ENCODE data around the gene FAM135A. TPM values are rescaled to one million over a fixed set of nuclear protein-coding genes. Genes with fewer than 3 reads are reported as not detected.
A peak's percentile ranks its signal among the peaks of the same experiment; 100 is the strongest.

The FAM135A gene
- total RNA-seq, 1 donor from 2014 or later = 19.8 TPM

DNA sequence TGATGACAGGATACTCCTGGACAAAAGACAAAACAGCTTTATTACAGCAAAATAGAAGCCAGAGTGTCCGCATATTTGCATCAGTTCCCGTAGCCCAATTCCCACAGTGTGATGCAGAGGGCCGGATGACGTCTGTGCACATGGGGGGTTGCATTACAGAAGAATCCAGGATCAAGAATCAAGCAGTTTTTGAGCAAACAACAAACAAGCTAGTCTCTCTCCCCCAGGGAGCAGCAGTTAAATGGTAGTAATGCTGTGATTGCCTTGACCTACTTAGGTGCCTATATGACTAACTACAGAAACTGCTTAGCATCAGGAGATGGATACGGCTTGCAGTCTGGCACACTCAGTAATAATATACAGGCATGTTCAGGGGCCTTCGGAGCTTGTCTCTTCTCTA lies 150.2 kb downstream of the FAM135A start:
- Histone ChIP-seq H3K36me3 (ENCODE audit: control insufficient read depth, insufficient read depth, low read length) (no peaks in the 10 kb centered on the region), H3K4me3 (ENCODE audit: low read depth, low read length) (no peak overlapping the region), H3K27me3 (ENCODE audit: control insufficient read depth, insufficient read depth, low read length) (no peaks in the 10 kb centered on the region)
- TF ChIP-seq, protein P1, sequence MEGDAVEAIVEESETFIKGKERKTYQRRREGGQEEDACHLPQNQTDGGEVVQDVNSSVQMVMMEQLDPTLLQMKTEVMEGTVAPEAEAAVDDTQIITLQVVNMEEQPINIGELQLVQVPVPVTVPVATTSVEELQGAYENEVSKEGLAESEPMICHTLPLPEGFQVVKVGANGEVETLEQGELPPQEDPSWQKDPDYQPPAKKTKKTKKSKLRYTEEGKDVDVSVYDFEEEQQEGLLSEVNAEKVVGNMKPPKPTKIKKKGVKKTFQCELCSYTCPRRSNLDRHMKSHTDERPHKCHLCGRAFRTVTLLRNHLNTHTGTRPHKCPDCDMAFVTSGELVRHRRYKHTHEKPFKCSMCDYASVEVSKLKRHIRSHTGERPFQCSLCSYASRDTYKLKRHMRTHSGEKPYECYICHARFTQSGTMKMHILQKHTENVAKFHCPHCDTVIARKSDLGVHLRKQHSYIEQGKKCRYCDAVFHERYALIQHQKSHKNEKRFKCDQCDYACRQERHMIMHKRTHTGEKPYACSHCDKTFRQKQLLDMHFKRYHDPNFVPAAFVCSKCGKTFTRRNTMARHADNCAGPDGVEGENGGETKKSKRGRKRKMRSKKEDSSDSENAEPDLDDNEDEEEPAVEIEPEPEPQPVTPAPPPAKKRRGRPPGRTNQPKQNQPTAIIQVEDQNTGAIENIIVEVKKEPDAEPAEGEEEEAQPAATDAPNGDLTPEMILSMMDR (IDR thresholded peaks at IDR 0.05; ENCODE audit: insufficient read depth, low read length, poor library complexity, severe bottlenecking) = no peak
- DNase-seq (ENCODE audit: low read depth) = no peak

DNA sequence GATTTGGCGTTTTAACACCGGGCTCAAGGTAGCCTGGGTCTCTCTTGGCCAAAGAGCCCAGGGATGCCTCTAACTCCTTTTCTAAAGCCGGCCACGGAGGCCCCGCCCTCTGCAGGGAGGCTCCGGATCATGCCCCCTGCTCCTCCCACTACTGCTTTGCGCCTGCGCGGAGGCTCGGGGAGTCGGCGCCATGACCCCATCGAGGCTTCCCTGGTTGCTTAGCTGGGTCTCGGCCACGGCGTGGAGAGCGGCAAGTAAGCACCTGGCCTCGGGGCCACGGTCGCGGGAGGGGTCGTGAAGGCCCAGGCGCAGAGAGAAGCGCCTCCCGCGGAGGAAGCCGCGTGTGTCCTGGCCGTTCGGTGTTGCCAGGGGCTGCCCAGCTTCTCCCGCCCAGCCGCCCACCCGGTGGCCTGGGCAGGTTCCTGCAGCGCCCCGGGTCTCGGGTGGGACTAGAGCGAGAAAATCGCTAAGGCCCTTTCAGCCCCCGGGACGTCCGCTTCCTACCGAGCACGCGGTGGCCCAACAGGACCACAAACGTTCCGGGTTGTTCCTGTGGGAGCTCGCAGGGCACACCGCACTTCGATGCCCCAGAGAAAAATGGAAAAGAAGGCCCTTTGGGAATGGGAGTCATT lies 153.6 kb downstream of the FAM135A start, which contains the start of gene SDHAF4:
Gene SDHAF4 (plus strand): TSS at position 180 of the 632 bp plus-strand sequence. CDS start 11 bp downstream, at position 191.
- Histone ChIP-seq H3K36me3 (ENCODE audit: control insufficient read depth, insufficient read depth, low read length) (no peaks in the 10 kb centered on the region), H3K4me3 (ENCODE audit: low read depth, low read length) (peak within 1 kb of the TSS; percentile 76), H3K27me3 (ENCODE audit: control insufficient read depth, insufficient read depth, low read length) (no peaks in the 10 kb centered on the region)
- DNase-seq (ENCODE audit: low read depth) = peak; percentile 51
- TF ChIP-seq, protein P1 (IDR thresholded peaks at IDR 0.05; ENCODE audit: insufficient read depth, low read length, poor library complexity, severe bottlenecking) = no peak

DNA sequence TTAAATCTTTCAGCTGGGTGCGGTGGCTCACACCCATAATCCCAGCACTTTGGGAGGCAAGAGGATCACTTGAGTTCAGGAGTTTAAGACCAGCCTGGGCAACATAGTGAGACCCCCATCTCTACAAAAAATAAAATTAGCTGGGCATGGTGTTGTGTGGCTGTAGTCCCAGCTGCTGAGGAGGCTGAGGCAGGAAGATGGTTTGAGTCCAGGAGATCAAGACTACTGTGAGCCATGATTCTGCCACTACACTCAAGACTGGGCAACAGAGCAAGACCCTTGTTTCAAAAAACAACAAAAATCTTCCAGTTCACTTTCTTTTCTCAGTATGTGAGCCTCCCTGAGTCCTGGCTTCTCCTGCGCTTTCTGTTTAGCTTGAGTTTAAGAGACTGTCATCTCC lies 161.3 kb downstream of the FAM135A start:
- DNase-seq (ENCODE audit: low read depth) = no peak
- Histone ChIP-seq H3K27me3 (ENCODE audit: control insufficient read depth, insufficient read depth, low read length) (no peaks in the 10 kb centered on the region), H3K4me3 (ENCODE audit: low read depth, low read length) (no peak overlapping the region), H3K36me3 (ENCODE audit: control insufficient read depth, insufficient read depth, low read length) (no peaks in the 10 kb centered on the region)
- TF ChIP-seq, protein P1 (IDR thresholded peaks at IDR 0.05; ENCODE audit: insufficient read depth, low read length, poor library complexity, severe bottlenecking) = no peak

DNA sequence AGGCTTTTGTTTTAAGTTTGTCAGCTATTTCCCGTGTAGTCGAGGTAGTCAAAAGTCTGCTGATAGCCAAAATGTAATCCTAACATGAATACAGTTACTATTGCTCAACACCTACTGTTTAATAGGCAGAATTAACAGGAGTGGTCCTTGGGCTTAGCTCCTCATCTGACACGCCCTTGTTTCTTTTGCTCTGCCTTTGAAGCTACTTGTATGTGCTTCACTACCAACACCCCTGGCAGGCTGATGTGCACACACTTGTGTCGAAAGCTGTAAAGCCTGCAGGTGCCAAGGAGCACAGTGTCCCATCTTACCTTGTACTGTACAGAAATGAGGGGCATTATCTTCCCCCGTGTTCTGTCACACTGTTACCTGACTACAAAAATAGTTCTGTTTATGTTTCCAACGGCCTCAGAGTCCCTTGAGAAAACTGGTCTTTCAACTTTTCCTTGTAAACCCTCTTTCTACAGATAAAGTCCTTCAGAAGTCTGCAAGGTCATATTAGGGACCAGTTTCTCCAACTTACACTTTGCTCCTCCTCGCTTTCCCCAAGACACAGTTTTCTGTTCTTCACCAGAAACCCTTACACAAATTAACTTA lies 162.7 kb downstream of the FAM135A start:
- H3K36me3 ChIP-seq (ENCODE audit: control insufficient read depth, insufficient read depth, low read length) = no peaks in the 10 kb centered on the region
- TF ChIP-seq, protein P1 (IDR thresholded peaks at IDR 0.05; ENCODE audit: insufficient read depth, low read length, poor library complexity, severe bottlenecking) = no peak

DNA sequence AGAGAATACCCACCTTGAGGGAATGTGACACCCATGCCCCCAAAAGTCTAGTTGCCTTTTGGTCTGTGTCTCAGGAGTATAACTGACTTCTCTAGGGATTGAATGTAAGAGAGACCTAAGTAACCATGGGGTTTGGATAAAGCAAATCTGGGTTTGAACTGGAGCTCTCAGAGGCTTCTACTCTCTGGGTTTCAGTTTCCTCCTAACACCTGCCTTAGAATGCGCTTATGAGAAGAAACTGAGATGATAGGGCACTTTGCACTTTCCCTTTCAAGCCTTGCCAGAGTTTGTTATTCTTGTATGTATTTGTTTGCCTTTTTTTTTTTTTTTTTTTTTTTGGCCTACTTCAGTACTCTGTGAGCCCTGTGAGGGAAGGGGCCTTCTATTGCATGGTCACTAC lies 172.8 kb downstream of the FAM135A start:
- Histone ChIP-seq H3K27me3 (ENCODE audit: control insufficient read depth, insufficient read depth, low read length) (no peaks in the 10 kb centered on the region), H3K36me3 (ENCODE audit: control insufficient read depth, insufficient read depth, low read length) (no peaks in the 10 kb centered on the region), H3K4me3 (ENCODE audit: low read depth, low read length) (no peak overlapping the region)
- TF ChIP-seq, protein P1 (IDR thresholded peaks at IDR 0.05; ENCODE audit: insufficient read depth, low read length, poor library complexity, severe bottlenecking) = no peak
- DNase-seq (ENCODE audit: low read depth) = no peak

More for the DNA sequence above, 162.7 kb downstream of the FAM135A start:
- no peak for DNase-seq (ENCODE audit: low read depth)
- Histone ChIP-seq H3K27me3 (ENCODE audit: control insufficient read depth, insufficient read depth, low read length) (no peaks in the 10 kb centered on the region), H3K4me3 (ENCODE audit: low read depth, low read length) (no peak overlapping the region)

Data from kidney epithelial cell (primary cell).